Loucy (cell line): ENCODE results near the gene OPRL1.
A peak's percentile ranks its signal among the peaks of the same experiment; 100 is the strongest.

Experiments used
- H2AFZ ChIP-seq: fragments of 200-600 bp; sonication (generic); 2 replicates; pipeline ENCODE4 v1.6.0; 2016; ENCODE audit warnings: antibody characterized with exemption, mild to moderate bottlenecking, low read length, moderate library complexity
- H3F3A ChIP-seq: fragments of 200-600 bp; 2 replicates; pipeline ENCODE4 v1.6.0; 2016; ENCODE audit warnings: antibody characterized with exemption, low read depth, mild to moderate bottlenecking
- H3K27me3 ChIP-seq: fragments of 200-600 bp; sonication (generic); 2 replicates; pipeline ENCODE4 v1.6.1; 2014; ENCODE audit warnings: low read length, mild to moderate bottlenecking; ENCODE audit not compliant: insufficient read depth, poor library complexity, severe bottlenecking
- H3K36me3 ChIP-seq: fragments of 200-600 bp; sonication (generic); 2 replicates; pipeline ENCODE4 v1.6.1; 2016; ENCODE audit warnings: low read length; ENCODE audit not compliant: insufficient read depth
- H3K4me1 ChIP-seq: fragments of 200-600 bp; sonication (generic); 2 replicates; pipeline ENCODE4 v1.5.1; 2014; ENCODE audit warnings: low read length, mild to moderate bottlenecking; ENCODE audit not compliant: insufficient read depth, poor library complexity, severe bottlenecking
- H3K4me2 ChIP-seq: fragments of 200-600 bp; sonication (generic); 2 replicates; pipeline ENCODE4 v1.6.0; 2014; ENCODE audit warnings: antibody characterized with exemption, low read length, low read depth, mild to moderate bottlenecking; ENCODE audit not compliant: poor library complexity, severe bottlenecking
- H3K4me3 ChIP-seq: fragments of 200-600 bp; sonication (generic); 2 replicates; pipeline ENCODE4 v1.5.1; 2014; ENCODE audit warnings: low read length, mild to moderate bottlenecking, mixed read lengths; ENCODE audit not compliant: poor library complexity, severe bottlenecking
- H3K79me2 ChIP-seq: fragments of 200-600 bp; sonication (generic); 2 replicates; pipeline ENCODE4 v1.6.1; 2014; ENCODE audit warnings: low read length; ENCODE audit not compliant: insufficient read depth
- H3K9ac ChIP-seq: fragments of 200-600 bp; sonication (generic); 2 replicates; pipeline ENCODE4 v1.6.0; 2014; ENCODE audit warnings: mild to moderate bottlenecking, low read depth, low read length, moderate library complexity; ENCODE audit not compliant: poor library complexity, severe bottlenecking
- H3K9me2 ChIP-seq: fragments of 200-600 bp; sonication (generic); replicated peaks from 2 replicates; pipeline ENCODE4 v1.6.1; 2016; ENCODE audit warnings: low read depth, low read length, mixed read lengths
- H3K9me3 ChIP-seq: fragments of 200-600 bp; sonication (generic); 2 replicates; pipeline ENCODE4 v1.6.1; 2014; ENCODE audit warnings: mild to moderate bottlenecking, antibody characterized with exemption, low read length, low read depth; ENCODE audit not compliant: insufficient read depth
- H4K20me1 ChIP-seq: fragments of 200-600 bp; sonication (generic); 2 replicates; pipeline ENCODE4 v1.6.0; 2014; ENCODE audit warnings: antibody characterized with exemption, low read length, mild to moderate bottlenecking; ENCODE audit not compliant: insufficient read depth, poor library complexity, severe bottlenecking
- CTCF ChIP-seq: fragments of 200-600 bp; sonication (generic); conservative IDR thresholded peaks from 2 replicates; pipeline ENCODE4 v1.5.1; 2014; ENCODE audit warnings: mild to moderate bottlenecking, antibody characterized with exemption, low read length
- EZH2phosphoT487 ChIP-seq: fragments of 200-600 bp; IDR thresholded peaks from 2 replicates; pipeline ENCODE4 v1.6.1; 2018; ENCODE audit warnings: antibody characterized with exemption, mild to moderate bottlenecking, moderate library complexity, borderline replicate concordance

OPRL1 gene

GRCh38 chr20:64079273-64080012 is 439 bp upstream of the OPRL1 start, which contains the start of gene RGS19:
TSS of gene RGS19 (minus strand) at chr20:64079518. CDS start at chr20:64076886, 2,632 bp downstream.
- 0 out of 2 replicates have a peak, but pooled peaks cover 11% of the 10 kb centered on the region for H3K79me2 ChIP-seq
- H4K20me1 ChIP-seq = no peaks in the 10 kb centered on the region
- peak within 1 kb of the TSS; percentile 83 for H3K4me3 ChIP-seq
- H3K4me2 ChIP-seq = peak within 1 kb of the TSS; percentile 98
- H3K9me3 ChIP-seq = no peaks in the 10 kb centered on the region
- H3K9ac ChIP-seq = peak within 1 kb of the TSS; percentile 86
- no peaks in the 10 kb centered on the region for H3K27me3 ChIP-seq
- H2AFZ ChIP-seq = peak within 1 kb of the TSS; percentile 45; the same call in 1 of the 2 replicates
- H3K4me1 ChIP-seq = peaks cover 45% of the 10 kb centered on the region
- no peaks in the 10 kb centered on the region for H3K9me2 ChIP-seq
- peaks cover 20% of the 10 kb centered on the region for H3F3A ChIP-seq
- no peaks in the 10 kb centered on the region for H3K36me3 ChIP-seq
- TF ChIP-seq CTCF = no peak
- TF ChIP-seq EZH2phosphoT487 = no peak

- no peak for TF ChIP-seq EZH2phosphoT487
- no peak for TF ChIP-seq CTCF
- Histone ChIP-seq H3K4me2 (peak overlapping the region; percentile 90), H3K36me3 (no peaks in the 10 kb centered on the region), H3F3A (peaks cover 20% of the 10 kb centered on the region), H2AFZ (no peak overlapping the region), H3K27me3 (no peaks in the 10 kb centered on the region), H4K20me1 (no peaks in the 10 kb centered on the region), H3K4me1 (peaks cover 45% of the 10 kb centered on the region), H3K9me3 (no peaks in the 10 kb centered on the region), H3K9ac (no peak overlapping the region), H3K79me2 (0 out of 2 replicates have a peak, but pooled peaks cover 11% of the 10 kb centered on the region), H3K9me2 (no peaks in the 10 kb centered on the region), H3K4me3 (no peak overlapping the region)
These were observed 1.1 kb downstream of the OPRL1 start for GRCh38 chr20:64080813-64081623.

GRCh38 chr20:64081624-64081964 is 1.7 kb downstream of the OPRL1 start:
- Histone ChIP-seq H2AFZ (no peak overlapping the region), H3K4me3 (no peak overlapping the region), H4K20me1 (no peaks in the 10 kb centered on the region), H3K27me3 (no peaks in the 10 kb centered on the region), H3F3A (peaks cover 20% of the 10 kb centered on the region), H3K9ac (peak overlapping the region; percentile 61), H3K9me3 (no peaks in the 10 kb centered on the region), H3K4me1 (peaks cover 45% of the 10 kb centered on the region), H3K36me3 (no peaks in the 10 kb centered on the region), H3K9me2 (no peaks in the 10 kb centered on the region), H3K4me2 (peak overlapping the region; percentile 90), H3K79me2 (0 out of 2 replicates have a peak, but pooled peaks cover 11% of the 10 kb centered on the region)
- TF ChIP-seq CTCF = no peak
- no peak for TF ChIP-seq EZH2phosphoT487
